Astrocyte of the hippocampus (primary cell): ENCODE data around the gene ST13.
"Not testable (repeated sequence)": the region's sequence is repeated elsewhere in the genome, so short reads cannot be mapped to it uniquely, and the experiment has no call there.

ENCODE experiments used
- DNase-seq: peaks from one replicate; pipeline ENCODE4 v3.0.0; 2011; ENCODE audit warnings: low read depth, low spot score

Gene ST13

DNA sequence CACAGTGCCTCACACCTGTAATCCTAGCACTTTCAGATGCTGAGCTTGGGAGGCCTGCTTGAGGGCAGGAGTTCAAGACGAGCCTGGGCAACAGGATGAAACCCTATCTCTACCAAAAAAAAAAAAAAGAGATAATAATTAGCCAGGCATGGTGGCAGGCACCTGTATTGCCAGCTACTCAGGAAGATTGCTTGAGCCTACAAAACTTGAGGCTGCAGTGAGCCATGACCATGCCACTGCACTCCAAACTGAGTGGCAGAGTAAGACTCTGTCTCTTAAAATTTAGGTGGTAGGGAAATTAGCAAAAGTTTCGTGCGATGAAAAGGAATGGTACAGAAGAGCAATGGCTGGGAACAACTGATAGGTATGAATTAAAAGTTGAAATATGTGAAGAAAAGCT lies 18.0 kb downstream of the ST13 start:
- DNase-seq = no peak

- no peak for DNase-seq
Measured at GRCh38 chr22:40834619-40835018, 21.8 kb downstream of the ST13 start.

DNA sequence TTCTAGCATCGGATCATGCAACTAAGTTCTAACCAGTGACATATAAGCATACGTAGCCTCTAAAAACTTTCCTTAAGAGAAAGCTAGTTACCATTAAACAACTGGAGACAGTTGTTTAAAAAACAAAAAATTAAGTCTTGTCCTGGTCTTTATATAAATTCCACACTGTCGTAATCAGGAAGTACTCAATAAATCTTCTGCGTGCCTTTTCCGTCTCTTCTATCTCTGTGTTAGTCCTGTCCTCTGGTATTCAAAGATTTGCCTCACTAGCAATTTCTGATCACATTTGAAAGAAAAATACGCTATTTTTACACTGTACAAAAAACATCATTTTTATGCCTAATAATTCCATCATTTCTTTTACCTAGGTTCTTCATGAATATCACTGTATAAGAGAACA lies 27.3 kb downstream of the ST13 start:
- DNase-seq = no peak

GRCh38 chr22:40826984-40827741 lies 29.3 kb downstream of the ST13 start:
- DNase-seq = no peak

DNA sequence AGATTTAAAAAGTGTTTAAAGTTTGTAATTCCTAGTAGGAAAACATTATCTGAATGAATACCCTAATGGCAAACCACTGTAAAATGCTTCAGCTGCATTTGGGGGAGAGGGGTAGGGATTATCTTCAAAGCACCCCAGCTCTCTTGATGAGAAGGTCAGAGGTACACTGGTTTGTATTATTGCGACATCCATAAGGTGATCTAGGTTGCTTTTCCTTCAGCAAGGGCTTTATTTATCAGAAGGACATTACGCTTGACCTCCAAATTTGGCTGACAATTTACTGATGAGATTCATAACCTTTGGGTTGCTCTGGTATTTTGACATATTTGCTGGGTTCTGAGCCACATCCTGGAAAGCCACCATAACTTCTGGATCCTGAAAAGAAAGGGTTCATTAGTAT lies 30.1 kb downstream of the ST13 start:
- DNase-seq = not testable (repeated sequence)

- no peak for DNase-seq
Measured at GRCh38 chr22:40823426-40823825, 33.0 kb downstream of the ST13 start.

GRCh38 chr22:40819599-40820140 lies 36.8 kb downstream of the ST13 start:
- DNase-seq = no peak

DNA sequence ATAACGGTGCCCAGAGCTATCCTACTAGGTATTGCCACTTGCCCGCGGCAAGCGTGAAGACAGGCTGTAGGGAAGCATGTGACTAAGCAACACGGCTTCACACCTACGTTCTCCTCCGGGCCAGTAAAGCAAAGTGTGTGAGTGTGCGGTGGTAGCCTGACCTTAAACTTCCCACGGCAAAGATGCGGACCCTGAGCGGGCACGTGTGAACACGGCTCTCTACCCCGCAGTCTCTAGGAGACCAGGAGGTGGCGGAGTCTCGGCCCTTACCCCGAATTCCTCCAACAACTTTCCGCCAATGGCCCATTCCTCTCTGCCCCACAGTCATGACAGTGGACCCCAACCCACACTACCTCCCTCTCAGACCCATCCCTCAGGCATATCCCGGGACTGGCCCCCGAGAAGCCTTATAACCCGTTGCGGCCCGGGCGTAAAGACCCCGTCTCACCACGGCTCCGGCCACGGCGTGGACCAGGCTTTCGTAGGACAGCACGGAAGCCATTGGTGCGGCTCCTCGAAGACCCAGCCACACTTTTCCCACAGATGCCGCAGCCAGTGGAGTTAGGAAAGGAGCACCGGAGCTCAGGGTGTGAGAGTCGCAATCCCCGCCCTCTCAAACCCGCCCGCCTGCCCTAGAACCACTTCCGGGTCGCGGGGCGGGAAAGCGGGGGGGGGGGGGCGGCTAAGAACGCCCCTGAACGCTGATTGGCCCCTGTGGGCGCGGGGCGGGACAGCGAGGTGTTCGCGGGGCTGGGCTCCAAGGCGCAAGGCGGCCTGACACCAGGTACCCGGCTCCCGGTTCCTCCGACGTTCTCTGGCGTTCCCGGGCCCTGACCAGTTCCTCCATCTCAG lies 37.5 kb downstream of the ST13 start, which contains the start of gene SLC25A17:
SLC25A17 (minus strand) TSS at position 600 of the 852 bp plus-strand sequence; CDS start at position 502, 98 bp downstream.
- peak; percentile 91 for DNase-seq

DNA sequence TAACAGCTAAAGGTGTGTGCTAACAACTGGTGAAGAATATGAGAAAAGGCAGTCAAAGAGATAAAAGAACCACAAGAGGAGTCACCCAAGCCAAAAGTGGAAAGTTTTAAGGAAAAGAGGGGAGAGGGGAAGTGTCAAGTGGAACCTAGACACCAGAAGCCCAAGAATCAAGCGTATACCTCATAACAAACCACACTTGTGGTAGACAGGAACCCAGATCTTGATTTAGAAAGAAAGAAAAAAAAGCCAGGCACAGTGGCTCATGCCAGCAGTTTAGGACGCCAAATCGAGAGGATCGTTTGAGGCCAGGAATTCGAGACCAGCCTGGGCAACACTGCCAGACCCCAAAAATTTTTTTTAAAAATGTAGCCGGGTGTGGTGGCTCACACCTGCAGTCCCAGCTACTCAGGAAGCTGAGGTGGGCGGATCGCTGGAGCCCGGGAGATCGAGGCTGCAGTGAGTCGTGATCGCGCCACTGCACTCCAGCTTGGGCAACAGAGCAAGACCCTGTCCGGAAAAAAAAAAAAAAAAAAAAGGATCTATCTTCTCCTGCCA lies 38.2 kb downstream of the ST13 start:
- DNase-seq = no peak

- DNase-seq = no peak
Measured at GRCh38 chr22:40817737-40818136, 38.7 kb downstream of the ST13 start.

DNA sequence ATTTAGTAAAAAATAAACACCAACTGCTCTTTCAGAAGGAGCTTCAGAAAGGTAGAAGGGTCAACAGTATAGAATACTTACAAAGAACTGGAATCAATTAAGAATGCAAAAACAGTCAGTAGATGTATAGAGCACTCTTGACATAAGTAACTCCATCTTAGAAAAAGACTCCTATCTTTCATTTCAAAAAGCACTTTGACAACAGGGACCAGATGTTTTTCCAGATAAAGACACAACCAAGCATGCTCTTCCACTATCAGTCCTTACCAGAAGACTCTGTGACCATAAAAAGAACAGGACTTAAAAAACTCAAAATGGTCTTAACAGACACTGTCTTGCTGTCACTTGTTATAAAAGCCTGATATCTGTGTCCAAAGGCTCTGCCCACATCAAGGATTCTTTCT lies 42.5 kb downstream of the ST13 start:
- no peak for DNase-seq

GRCh38 chr22:40808018-40808841 lies 48.2 kb downstream of the ST13 start:
- no peak for DNase-seq

DNA sequence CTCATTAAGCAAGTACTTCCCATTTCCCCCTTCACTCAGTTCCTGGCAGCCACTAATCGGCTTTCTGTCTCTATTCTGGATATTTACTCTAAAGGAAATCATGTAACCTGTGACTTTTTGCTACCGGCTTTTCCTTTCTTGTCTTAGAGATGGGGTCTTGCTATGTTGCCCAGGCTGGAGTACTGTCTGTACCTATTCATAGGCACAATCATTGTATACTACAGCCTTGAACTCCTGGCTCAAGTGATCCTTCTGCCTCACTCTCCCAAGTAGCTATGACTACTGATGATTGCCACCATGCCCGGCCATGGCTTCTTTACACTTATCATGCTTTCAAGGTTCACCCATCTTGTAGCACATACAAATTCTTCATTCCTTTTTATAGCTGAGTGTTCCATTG lies 49.7 kb downstream of the ST13 start:
- DNase-seq = no peak

DNA sequence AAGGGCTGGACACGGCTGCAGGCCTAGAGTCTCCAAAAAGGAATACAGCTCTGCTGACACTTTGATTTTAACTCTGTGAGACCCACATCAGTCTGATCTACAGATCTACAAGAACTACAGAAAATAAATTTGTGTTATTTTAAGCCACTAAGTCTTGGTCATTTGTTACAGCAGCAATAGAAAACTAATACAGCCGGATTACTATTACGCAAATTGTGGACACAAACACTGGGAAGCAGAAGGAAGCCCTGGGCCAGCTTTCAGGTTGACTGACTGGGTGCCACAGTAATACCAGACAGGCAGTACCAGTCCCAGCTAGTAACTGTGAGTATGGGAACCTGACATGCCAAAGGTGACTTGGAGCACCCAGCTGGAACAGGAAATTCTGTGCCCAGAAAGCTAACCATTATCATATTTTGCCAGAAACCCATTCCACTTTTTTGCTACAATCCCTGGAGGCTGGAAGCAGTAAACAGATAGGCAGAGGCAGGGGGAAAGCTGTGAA lies 50.7 kb downstream of the ST13 start:
- DNase-seq = no peak

DNA sequence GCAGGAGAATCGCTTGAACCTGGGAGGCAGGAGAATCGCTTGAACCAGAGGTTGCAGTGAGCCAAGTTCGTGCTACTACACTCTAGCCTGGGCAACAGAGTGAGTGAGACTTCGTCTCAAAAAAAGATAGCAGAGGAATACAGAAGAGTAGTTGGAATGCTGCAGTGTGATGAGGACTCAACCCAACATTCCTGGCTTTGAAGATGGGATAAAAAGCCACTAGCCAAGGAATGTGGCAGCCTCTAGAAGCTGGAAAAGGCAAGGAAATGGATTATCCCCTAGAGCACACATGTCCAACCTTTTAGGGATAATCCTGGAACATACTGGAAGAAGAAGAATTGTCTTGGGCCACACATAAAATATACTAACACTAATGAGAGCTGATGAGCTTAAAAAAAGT lies 51.2 kb downstream of the ST13 start:
- no peak for DNase-seq

- DNase-seq = no peak
Measured at GRCh38 chr22:40803321-40803720, 53.1 kb downstream of the ST13 start.

DNA sequence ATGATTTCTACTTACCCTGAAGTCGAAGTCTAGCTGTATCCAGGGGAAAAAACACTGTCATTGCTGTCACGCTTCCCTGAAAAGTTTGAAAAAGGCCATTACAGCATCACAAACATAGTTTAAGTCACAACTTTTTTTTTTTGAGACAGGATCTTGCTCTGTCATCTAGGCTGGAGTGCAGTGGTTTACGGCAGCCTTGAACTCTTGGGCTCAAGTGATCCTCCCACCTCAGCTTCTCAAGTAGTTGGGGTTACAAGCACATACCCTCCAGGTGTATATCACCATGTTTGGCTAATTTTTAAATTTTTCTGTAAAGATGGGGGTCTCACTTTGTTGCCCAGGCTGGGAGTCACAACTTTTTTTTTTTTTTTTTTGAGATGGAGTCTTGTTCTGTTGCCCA lies 57.4 kb downstream of the ST13 start:
- no peak for DNase-seq

- DNase-seq = peak; percentile 16
Measured at GRCh38 chr22:40797427-40797826, 59.0 kb downstream of the ST13 start.

DNA sequence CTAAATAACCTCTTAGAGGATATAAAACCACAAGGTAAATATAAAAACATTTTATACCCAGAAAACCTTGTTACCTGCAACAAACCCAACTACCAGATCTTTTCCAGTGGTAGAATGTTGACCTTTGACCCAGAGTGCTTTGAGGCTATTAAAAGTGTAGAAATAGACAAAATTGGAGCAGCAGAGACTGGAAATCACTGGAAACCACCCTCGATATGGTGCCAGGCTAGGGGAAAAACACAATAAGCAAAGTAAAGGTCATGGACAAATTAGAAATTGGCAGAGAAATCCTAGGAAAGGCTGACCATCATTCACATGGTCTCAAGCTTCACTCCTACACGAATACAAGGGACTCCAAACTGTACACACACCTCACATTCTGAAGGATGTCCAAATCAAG lies 64.0 kb downstream of the ST13 start:
- DNase-seq = no peak

DNA sequence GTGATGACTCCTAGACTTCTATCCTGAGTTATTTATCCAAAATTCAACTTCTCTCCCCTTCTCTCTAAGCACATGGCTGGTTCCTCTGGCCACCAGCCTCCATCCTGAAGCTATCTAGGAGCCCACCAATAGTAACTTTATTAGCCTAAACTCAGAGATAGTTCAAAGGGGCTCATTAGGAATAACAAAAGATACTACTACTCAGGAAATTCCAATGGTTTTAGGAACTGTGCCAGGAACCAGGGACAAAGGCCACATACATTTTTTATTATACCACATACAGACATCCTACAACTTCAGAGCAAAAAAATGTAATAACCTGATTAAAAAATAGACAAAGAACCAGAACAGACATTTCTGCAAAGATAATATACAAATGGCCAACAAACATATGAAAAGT lies 65.2 kb downstream of the ST13 start:
- peak; percentile 60 for DNase-seq

DNA sequence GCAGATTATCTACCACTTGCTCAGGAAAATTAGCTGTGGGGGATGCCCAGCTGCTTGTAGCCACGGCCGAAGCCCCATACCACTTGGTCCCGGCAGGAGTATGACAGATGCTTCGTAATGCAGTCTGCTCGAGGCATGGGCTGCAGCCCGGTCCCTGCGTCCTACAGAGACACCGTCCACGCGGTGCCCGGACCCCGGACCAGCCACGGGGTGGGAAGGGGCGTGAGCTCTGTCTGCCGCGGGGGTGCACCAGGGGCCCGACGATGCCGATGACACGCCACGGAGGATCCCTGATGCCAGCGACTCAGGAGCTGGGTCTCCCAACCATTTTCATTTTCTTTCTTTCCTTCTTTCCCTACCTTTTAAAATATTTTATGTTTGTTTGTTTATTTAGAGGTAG lies 67.3 kb downstream of the ST13 start:
- DNase-seq = no peak
